WTC11 (cell line): Measurements from ENCODE around the gene SLFN5. TPM values are rescaled to one million over a fixed set of nuclear protein-coding genes. Genes with fewer than 3 reads are reported as not detected.

Source experiments
- ATAC-seq: fragments of 200-7000 bp; cut with Tn5 transposase; 2 replicates; pipeline ENCODE4 v1.10.0; 2021; ENCODE audit warnings: mild to moderate bottlenecking, moderate library complexity
- CTCF ChIA-PET: fragments of 300-600 bp; sonication (Branson Sonifier 250); formaldehyde crosslinking; loops from one replicate; lab custom pipeline; 2021; ENCODE audit warnings: antibody characterized with exemption; lab: Charles Lee
- POLR2A ChIA-PET: fragments of 350-600 bp; sonication (Branson Sonifier 250); formaldehyde crosslinking; loops from one replicate; lab custom pipeline; 2021; ENCODE audit warnings: antibody characterized with exemption; lab: Charles Lee
- DNase-seq: peaks from one replicate; pipeline ENCODE4 v3.0.0; 2021; ENCODE audit warnings: low spot score
- H3K27ac Mint-ChIP-seq: 2 replicates; pipeline ENCODE4 v1.8.0; 2021; ENCODE audit warnings: mixed read lengths
- H3K27me3 Mint-ChIP-seq: 2 replicates; pipeline ENCODE4 v1.8.0; 2021; ENCODE audit warnings: low read depth, mild to moderate bottlenecking, moderate library complexity, mixed read lengths
- H3K36me3 Mint-ChIP-seq: 2 replicates; pipeline ENCODE4 v1.8.0; 2021; ENCODE audit warnings: mixed read lengths
- H3K4me1 Mint-ChIP-seq: 2 replicates; pipeline ENCODE4 v1.8.0; 2022; ENCODE audit warnings: mixed read lengths
- H3K4me3 Mint-ChIP-seq: 2 replicates; pipeline ENCODE4 v1.8.0; 2021; ENCODE audit warnings: mild to moderate bottlenecking, moderate library complexity, mixed read lengths
- H3K9me3 Mint-ChIP-seq: 2 replicates; pipeline ENCODE4 v1.8.0; 2021; ENCODE audit warnings: mixed read lengths
- ATF1 ChIP-seq: sonication (generic); formaldehyde crosslinking; IDR thresholded peaks from 2 replicates; pipeline ENCODE4 v1.8.1; 2023; ENCODE audit warnings: mild to moderate bottlenecking, moderate library complexity, missing genetic modification reagents
- FOXP1 ChIP-seq: sonication (generic); formaldehyde crosslinking; IDR thresholded peaks from 2 replicates; pipeline ENCODE4 v1.8.0; 2022; ENCODE audit warnings: missing genetic modification reagents, mild to moderate bottlenecking, moderate library complexity, borderline replicate concordance
- FOXP4 ChIP-seq: sonication (generic); formaldehyde crosslinking; IDR thresholded peaks from 2 replicates; pipeline ENCODE4 v1.8.0; 2022; ENCODE audit warnings: mild to moderate bottlenecking, missing genetic modification reagents
- GTF2I ChIP-seq: fragments of 250-450 bp; sonication (Bioruptor Pico); conservative IDR thresholded peaks from 2 replicates; pipeline ENCODE4 v1.4.0; 2021; ENCODE audit warnings: mild to moderate bottlenecking
- JAZF1 ChIP-seq: fragments of 250-450 bp; sonication (Bioruptor Pico); IDR thresholded peaks from 2 replicates; pipeline ENCODE4 v1.9.0; 2021; ENCODE audit warnings: moderate library complexity, mild to moderate bottlenecking, inconsistent platforms
- JUN ChIP-seq: sonication (generic); formaldehyde crosslinking; IDR thresholded peaks from 2 replicates; pipeline ENCODE4 v1.8.0; 2023; ENCODE audit warnings: mild to moderate bottlenecking, missing genetic modification reagents
- NR3C1 ChIP-seq: sonication (generic); formaldehyde crosslinking; conservative IDR thresholded peaks from 2 replicates; pipeline ENCODE4 v1.8.1; 2023; ENCODE audit warnings: low read depth, mild to moderate bottlenecking, missing genetic modification reagents
- SMAD3 ChIP-seq: sonication (generic); formaldehyde crosslinking; IDR thresholded peaks from 2 replicates; pipeline ENCODE4 v1.8.0; 2022; ENCODE audit warnings: missing genetic modification reagents, mild to moderate bottlenecking, borderline replicate concordance
- SMAD4 ChIP-seq: sonication (generic); formaldehyde crosslinking; IDR thresholded peaks from 2 replicates; pipeline ENCODE4 v1.8.0; 2022; ENCODE audit warnings: mild to moderate bottlenecking, missing genetic modification reagents
- SOX15 ChIP-seq: fragments of 250-450 bp; sonication (Bioruptor Pico); IDR thresholded peaks from 2 replicates; pipeline ENCODE4 v1.9.0; 2021; ENCODE audit warnings: mild to moderate bottlenecking
- SP1 ChIP-seq: sonication (generic); formaldehyde crosslinking; conservative IDR thresholded peaks from 2 replicates; pipeline ENCODE4 v1.8.1; 2022; ENCODE audit warnings: missing genetic modification reagents
- ZBTB21 ChIP-seq: sonication (generic); formaldehyde crosslinking; IDR thresholded peaks from 2 replicates; pipeline ENCODE4 v1.8.1; 2023; ENCODE audit warnings: mild to moderate bottlenecking, missing genetic modification reagents, borderline replicate concordance
- ZNF219 ChIP-seq: sonication (generic); formaldehyde crosslinking; IDR thresholded peaks from 2 replicates; pipeline ENCODE4 v1.8.0; 2023; ENCODE audit warnings: missing genetic modification reagents, mild to moderate bottlenecking, borderline replicate concordance
- ZSCAN18 ChIP-seq: fragments of 250-450 bp; sonication (Bioruptor Pico); IDR thresholded peaks from 2 replicates; pipeline ENCODE4 v2.1.2; 2022; ENCODE audit warnings: mild to moderate bottlenecking, moderate library complexity
- total RNA-seq: library from RNA; stranded (reverse); gene quantifications from 3 replicates; pipeline ENCODE4 v1.2.3, GENCODE V29; 2021
- TF ChIP-seq, protein P1 (sequence below): sonication (generic); formaldehyde crosslinking; IDR thresholded peaks from 2 replicates; pipeline ENCODE4 v1.8.0; 2022; ENCODE audit warnings: mild to moderate bottlenecking, missing genetic modification reagents
- TF ChIP-seq, protein P2 (sequence below): sonication (generic); formaldehyde crosslinking; IDR thresholded peaks from 2 replicates; pipeline ENCODE4 v1.8.0; 2022; ENCODE audit warnings: missing genetic modification reagents
- TF ChIP-seq, protein P3 (sequence below): sonication (generic); formaldehyde crosslinking; IDR thresholded peaks from 2 replicates; pipeline ENCODE4 v1.8.0; 2023; ENCODE audit warnings: missing genetic modification reagents
- TF ChIP-seq, protein P4 (sequence below): fragments of 200-600 bp; IDR thresholded peaks from 2 replicates; pipeline ENCODE4 v1.8.0; 2022; ENCODE audit warnings: antibody characterized with exemption

Gene SLFN5
- total RNA-seq, 1 experiment from 2014 or later: 7.6 TPM

- no peak for TF ChIP-seq SP1 (CRISPR knock-in tag)
- no peak for TF ChIP-seq ZSCAN18 (CRISPR knock-in tag)
- no peak for TF ChIP-seq JUN (CRISPR knock-in tag)
- TF ChIP-seq FOXP1: no peak
- TF ChIP-seq, protein P1, sequence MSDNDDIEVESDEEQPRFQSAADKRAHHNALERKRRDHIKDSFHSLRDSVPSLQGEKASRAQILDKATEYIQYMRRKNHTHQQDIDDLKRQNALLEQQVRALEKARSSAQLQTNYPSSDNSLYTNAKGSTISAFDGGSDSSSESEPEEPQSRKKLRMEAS (CRISPR knock-in tag): no peak
- no peak for TF ChIP-seq ZBTB21 (CRISPR knock-in tag)
- TF ChIP-seq ATF1 (CRISPR knock-in tag): no peak
- TF ChIP-seq, protein P2, sequence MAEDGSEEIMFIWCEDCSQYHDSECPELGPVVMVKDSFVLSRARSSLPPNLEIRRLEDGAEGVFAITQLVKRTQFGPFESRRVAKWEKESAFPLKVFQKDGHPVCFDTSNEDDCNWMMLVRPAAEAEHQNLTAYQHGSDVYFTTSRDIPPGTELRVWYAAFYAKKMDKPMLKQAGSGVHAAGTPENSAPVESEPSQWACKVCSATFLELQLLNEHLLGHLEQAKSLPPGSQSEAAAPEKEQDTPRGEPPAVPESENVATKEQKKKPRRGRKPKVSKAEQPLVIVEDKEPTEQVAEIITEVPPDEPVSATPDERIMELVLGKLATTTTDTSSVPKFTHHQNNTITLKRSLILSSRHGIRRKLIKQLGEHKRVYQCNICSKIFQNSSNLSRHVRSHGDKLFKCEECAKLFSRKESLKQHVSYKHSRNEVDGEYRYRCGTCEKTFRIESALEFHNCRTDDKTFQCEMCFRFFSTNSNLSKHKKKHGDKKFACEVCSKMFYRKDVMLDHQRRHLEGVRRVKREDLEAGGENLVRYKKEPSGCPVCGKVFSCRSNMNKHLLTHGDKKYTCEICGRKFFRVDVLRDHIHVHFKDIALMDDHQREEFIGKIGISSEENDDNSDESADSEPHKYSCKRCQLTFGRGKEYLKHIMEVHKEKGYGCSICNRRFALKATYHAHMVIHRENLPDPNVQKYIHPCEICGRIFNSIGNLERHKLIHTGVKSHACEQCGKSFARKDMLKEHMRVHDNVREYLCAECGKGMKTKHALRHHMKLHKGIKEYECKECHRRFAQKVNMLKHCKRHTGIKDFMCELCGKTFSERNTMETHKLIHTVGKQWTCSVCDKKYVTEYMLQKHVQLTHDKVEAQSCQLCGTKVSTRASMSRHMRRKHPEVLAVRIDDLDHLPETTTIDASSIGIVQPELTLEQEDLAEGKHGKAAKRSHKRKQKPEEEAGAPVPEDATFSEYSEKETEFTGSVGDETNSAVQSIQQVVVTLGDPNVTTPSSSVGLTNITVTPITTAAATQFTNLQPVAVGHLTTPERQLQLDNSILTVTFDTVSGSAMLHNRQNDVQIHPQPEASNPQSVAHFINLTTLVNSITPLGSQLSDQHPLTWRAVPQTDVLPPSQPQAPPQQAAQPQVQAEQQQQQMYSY (CRISPR knock-in tag): no peak
- TF ChIP-seq, all 79 proteins: peak for 0
These were observed 11.4 kb downstream of the SLFN5 start (continued) for GRCh38 chr17:35254107-35254773.

DNA sequence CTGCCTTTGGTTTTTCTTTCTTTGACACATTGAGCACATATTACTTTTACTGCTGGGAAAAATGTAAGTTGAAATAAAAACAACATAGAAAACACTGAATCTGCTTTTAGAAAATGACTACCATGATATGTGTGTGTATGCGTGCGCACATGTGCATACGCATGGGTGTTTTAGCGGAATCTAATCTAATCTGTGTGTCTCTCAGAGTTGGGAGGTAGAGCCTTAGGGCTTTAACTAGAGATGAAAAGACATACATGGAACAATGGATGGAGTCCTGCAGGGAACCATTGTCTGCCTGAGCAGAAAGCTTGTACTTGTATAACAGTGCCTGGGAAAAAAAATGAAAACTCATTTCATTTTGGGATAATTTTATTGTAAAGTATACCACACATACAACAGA lies 12.4 kb downstream of the SLFN5 start:
- Mint-ChIP-seq H3K27ac (no peak overlapping the region), H3K36me3 (no peaks in the 10 kb centered on the region), H3K4me3 (no peak overlapping the region), H3K4me1 (0 out of 2 replicates have a peak, but pooled peaks cover 4% of the 10 kb centered on the region), H3K9me3 (no peaks in the 10 kb centered on the region), H3K27me3 (peaks cover 3% of the 10 kb centered on the region)
- no peak for ATAC-seq
- ChIA-PET CTCF (no interaction called here), POLR2A (no interaction called here)
- DNase-seq: no peak
- no peak for TF ChIP-seq JAZF1
- TF ChIP-seq FOXP4 (CRISPR knock-in tag): no peak
- TF ChIP-seq SMAD3: no peak
- no peak for TF ChIP-seq GTF2I
- TF ChIP-seq, protein P3, sequence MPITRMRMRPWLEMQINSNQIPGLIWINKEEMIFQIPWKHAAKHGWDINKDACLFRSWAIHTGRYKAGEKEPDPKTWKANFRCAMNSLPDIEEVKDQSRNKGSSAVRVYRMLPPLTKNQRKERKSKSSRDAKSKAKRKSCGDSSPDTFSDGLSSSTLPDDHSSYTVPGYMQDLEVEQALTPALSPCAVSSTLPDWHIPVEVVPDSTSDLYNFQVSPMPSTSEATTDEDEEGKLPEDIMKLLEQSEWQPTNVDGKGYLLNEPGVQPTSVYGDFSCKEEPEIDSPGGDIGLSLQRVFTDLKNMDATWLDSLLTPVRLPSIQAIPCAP: no peak
- TF ChIP-seq NR3C1 (CRISPR knock-in tag): no peak
- no peak for TF ChIP-seq SOX15
- no peak for TF ChIP-seq ZNF219 (CRISPR knock-in tag)
- TF ChIP-seq, protein P4, sequence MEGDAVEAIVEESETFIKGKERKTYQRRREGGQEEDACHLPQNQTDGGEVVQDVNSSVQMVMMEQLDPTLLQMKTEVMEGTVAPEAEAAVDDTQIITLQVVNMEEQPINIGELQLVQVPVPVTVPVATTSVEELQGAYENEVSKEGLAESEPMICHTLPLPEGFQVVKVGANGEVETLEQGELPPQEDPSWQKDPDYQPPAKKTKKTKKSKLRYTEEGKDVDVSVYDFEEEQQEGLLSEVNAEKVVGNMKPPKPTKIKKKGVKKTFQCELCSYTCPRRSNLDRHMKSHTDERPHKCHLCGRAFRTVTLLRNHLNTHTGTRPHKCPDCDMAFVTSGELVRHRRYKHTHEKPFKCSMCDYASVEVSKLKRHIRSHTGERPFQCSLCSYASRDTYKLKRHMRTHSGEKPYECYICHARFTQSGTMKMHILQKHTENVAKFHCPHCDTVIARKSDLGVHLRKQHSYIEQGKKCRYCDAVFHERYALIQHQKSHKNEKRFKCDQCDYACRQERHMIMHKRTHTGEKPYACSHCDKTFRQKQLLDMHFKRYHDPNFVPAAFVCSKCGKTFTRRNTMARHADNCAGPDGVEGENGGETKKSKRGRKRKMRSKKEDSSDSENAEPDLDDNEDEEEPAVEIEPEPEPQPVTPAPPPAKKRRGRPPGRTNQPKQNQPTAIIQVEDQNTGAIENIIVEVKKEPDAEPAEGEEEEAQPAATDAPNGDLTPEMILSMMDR: no peak
- TF ChIP-seq SMAD4: no peak
